ENCODE results near the gene SLC1A2.
A peak's percentile ranks its signal among the peaks of the same experiment; 100 is the strongest.

Gene SLC1A2

GRCh38 chr11:35274909-35275785 is 144.2 kb downstream of the SLC1A2 start:
- no peak overlapping the region for H3K4me3 ChIP-seq (ENCODE audit: low read depth, low read length)
- no peak for DNase-seq (ENCODE audit: low read depth)
- no peak for TF ChIP-seq CTCF (IDR thresholded peaks at IDR 0.05; ENCODE audit: low read depth, low read length, missing control alignments)
- in situ Hi-C loops (cut with HindIII; ENCODE audit: low sequenced_read_pairs) = no loop called here

- no peak for DNase-seq (ENCODE audit: low read depth)
- in situ Hi-C loops (cut with HindIII; ENCODE audit: low sequenced_read_pairs) = no loop called here
- H3K4me3 ChIP-seq (ENCODE audit: low read depth, low read length) = no peak overlapping the region
- TF ChIP-seq CTCF (IDR thresholded peaks at IDR 0.05; ENCODE audit: low read depth, low read length, missing control alignments) = no peak
Observed at GRCh38 chr11:35272391-35272902, 146.9 kb downstream of the SLC1A2 start.

GRCh38 chr11:35271031-35271430 is 148.3 kb downstream of the SLC1A2 start:
- DNase-seq (ENCODE audit: low read depth) = no peak
- no peak overlapping the region for H3K4me3 ChIP-seq (ENCODE audit: low read depth, low read length)
- in situ Hi-C loops (cut with HindIII; ENCODE audit: low sequenced_read_pairs) = no loop called here
- no peak for TF ChIP-seq CTCF (IDR thresholded peaks at IDR 0.05; ENCODE audit: low read depth, low read length, missing control alignments)

- in situ Hi-C loops (cut with HindIII; ENCODE audit: low sequenced_read_pairs) = no loop called here
- TF ChIP-seq CTCF (IDR thresholded peaks at IDR 0.05; ENCODE audit: low read depth, low read length, missing control alignments) = no peak
- no peak for DNase-seq (ENCODE audit: low read depth)
- H3K4me3 ChIP-seq (ENCODE audit: low read depth, low read length) = no peak overlapping the region
Observed at GRCh38 chr11:35270342-35270741, 149.0 kb downstream of the SLC1A2 start.

- in situ Hi-C loops (cut with HindIII; ENCODE audit: low sequenced_read_pairs) = no loop called here
- no peak for TF ChIP-seq CTCF (IDR thresholded peaks at IDR 0.05; ENCODE audit: low read depth, low read length, missing control alignments)
- H3K4me3 ChIP-seq (ENCODE audit: low read depth, low read length) = no peak overlapping the region
- peak; percentile 79 for DNase-seq (ENCODE audit: low read depth)
Observed at GRCh38 chr11:35267504-35267903, 151.9 kb downstream of the SLC1A2 start.

GRCh38 chr11:35265755-35266454 is 153.5 kb downstream of the SLC1A2 start:
- in situ Hi-C loops (cut with HindIII; ENCODE audit: low sequenced_read_pairs) = no loop called here
- DNase-seq (ENCODE audit: low read depth) = no peak
- no peak overlapping the region for H3K4me3 ChIP-seq (ENCODE audit: low read depth, low read length)
- TF ChIP-seq CTCF (IDR thresholded peaks at IDR 0.05; ENCODE audit: low read depth, low read length, missing control alignments) = no peak

Measured in astrocyte of the cerebellum (primary cell).